Stimulated activated CD8-positive, alpha-beta memory T cell treated with anti-CD3 and anti-CD28 coated beads, Interleukin-12 subunit alpha, Interleukin-12 subunit beta, amount 100 ng/mL, for 4 hours (primary cell): Measurements from ENCODE around the gene SPRED1.

Experiments used
- DNase-seq: peaks from one replicate; pipeline ENCODE4 v3.0.0-alpha.2; 2020; ENCODE audit warnings: low read depth

The SPRED1 gene

GRCh38 chr15:38283010-38283409 is 30.4 kb downstream of the SPRED1 start:
- no peak for DNase-seq

- no peak for DNase-seq
Measured at GRCh38 chr15:38285456-38285855, 32.8 kb downstream of the SPRED1 start.

- no peak for DNase-seq
Measured at GRCh38 chr15:38294126-38294525, 41.5 kb downstream of the SPRED1 start.

GRCh38 chr15:38297623-38298388 is 45.2 kb downstream of the SPRED1 start:
- DNase-seq: no peak

GRCh38 chr15:38299216-38299615 is 46.6 kb downstream of the SPRED1 start:
- DNase-seq: no peak

GRCh38 chr15:38300395-38300794 is 47.8 kb downstream of the SPRED1 start:
- no peak for DNase-seq

- no peak for DNase-seq
Measured at GRCh38 chr15:38304481-38304880, 51.8 kb downstream of the SPRED1 start.

DNA sequence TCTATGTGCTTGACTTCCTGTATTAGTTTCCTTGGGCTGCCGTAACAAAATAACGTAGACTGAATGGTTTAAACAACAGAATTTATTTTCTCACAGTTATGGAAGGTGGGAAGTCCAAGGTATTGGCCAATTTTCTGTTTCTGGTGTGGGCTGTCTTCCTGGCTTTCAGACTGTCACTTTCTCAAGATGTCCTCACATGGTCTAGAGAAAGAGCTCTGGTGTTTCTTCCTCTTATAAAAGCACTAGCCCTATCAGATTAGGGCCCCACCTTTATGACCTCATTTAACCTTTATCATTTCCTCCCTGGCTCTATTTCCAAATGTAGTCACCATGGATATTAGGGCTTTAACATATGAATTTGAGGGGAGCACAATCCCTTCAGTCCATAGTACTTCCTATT is 54.6 kb downstream of the SPRED1 start:
- DNase-seq: no peak

DNA sequence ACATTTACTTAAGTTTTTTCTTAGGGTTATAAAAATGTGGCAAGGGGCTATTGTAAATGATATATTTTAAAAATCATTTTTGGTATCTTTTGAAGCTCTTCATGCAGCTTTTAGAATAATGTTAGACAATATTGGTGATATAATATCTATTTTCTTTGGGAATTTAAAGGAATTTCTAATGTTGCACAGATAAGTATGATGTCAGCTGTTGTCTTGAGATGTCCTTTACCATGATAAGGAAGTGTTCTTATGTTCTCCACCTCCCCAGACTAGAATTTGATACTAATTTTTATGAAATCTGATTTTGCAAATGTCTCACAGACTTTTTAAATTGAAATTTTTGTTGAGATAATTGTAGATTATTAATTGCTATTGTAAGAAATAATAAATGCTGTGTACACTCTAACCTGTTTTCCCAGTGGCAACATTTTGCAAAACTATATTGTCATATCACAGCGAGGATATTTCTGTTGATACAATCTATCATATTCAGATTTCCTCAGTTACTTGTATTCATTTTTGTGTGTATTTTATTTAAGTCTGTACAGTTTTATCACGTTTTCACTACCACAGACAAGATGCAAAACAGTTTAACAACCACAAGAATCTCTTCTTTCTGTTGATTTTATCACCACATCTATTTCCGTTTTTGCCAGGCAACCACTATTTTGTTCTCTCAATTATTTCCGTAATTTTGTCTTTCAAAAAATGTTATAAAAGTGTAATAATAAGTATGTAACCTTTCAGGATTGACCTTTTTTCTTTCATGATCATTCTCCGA is 55.4 kb downstream of the SPRED1 start:
- no peak for DNase-seq

- no peak for DNase-seq
Measured at GRCh38 chr15:38308797-38309196, 56.2 kb downstream of the SPRED1 start.

DNA sequence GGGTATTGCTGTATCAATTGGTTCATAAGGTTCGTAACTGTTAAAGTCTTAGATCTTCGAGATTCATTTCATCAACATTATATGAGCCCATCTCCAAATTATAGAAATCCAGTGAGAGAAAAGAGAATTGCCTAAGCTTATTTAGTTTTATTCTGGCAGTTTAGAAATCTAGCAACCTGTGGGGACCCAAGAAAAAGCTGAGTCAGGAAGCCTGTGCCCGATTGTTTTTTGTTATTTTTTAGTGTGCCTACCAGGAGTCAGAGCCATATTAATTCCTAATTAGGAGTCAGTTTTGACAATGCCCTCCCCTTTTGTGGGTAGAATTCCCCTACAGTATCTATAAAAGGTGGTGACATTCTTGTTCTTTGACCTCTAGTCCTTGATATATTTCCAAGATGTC is 59.6 kb downstream of the SPRED1 start:
- no peak for DNase-seq

DNA sequence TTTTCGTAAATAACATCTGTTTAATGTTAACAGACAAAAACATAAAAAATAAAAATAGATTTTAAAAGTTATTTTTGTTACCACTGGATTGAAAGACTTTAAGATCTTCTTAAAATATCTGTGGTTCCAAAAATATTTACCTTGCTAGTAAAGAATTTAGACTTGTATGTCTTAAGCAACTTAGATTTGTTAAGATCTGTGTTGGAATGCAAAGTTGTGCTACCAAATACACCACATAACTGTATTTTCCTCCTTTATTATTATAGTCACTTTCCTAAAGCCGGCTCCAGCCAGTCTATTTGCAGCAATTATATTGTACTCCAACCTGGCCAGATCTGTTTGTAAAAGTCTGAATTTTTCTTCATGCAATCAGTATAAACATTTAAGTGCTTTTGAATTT is 63.7 kb downstream of the SPRED1 start:
- no peak for DNase-seq

- no peak for DNase-seq
Measured at GRCh38 chr15:38320181-38320580, 67.5 kb downstream of the SPRED1 start.

DNA sequence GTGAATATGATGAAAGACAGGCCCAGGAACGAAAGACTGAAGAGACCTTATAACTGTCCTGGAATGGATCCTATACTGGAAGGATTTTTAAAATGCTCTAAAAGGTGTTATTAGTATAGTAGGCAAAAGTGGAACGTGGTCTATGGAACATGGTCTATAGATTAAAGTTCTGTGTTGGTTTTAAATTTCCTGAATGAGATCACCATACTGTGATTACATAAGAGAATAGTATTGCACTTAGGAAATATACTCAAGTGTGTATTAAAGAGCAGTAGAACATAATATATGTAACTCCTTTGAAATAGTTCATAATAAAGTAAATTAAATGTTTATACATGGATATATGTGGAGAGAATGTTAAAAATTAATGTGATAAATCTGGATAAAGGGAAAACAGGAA is 68.2 kb downstream of the SPRED1 start:
- no peak for DNase-seq

- no peak for DNase-seq
Measured at GRCh38 chr15:38323895-38324294, 71.3 kb downstream of the SPRED1 start.

- DNase-seq: no peak
Measured at GRCh38 chr15:38324939-38325647, 72.5 kb downstream of the SPRED1 start.

DNA sequence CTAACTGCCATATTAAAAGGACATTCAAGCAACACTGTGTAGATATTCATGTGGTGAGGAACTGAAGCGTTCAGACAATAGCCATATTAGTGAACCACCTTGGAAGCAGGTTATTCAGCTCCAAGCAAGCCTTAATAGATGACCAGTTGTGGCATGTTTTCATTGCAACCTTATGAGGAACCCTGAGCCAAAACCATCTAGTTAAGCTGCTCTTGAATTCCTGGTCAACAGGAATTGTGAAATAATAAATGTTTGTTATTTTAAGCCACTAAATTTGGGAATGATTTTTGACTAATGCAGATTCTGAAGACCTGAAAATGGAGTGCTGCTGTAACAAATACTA is 73.0 kb downstream of the SPRED1 start:
- DNase-seq: no peak

GRCh38 chr15:38332711-38333110 is 80.1 kb downstream of the SPRED1 start:
- no peak for DNase-seq

DNA sequence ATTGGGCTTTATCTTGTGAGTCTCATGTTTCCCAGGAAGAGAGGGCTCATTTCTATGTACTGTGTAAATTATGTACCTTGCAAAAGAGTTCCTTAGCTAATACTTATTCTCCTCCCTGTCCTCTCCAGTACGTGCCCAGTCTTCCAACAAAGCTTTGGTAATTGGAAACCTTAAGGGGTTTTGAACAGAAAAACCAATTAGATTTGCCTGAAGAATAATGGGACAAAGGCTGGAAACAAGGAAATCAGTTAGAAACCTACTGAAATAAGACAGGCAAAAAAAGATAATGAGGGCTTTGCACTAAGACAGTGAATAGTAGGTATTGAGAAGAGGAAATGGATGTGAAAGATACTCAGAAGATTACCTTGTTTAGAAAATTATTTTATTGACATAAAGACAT is 82.5 kb downstream of the SPRED1 start:
- DNase-seq: no peak

- no peak for DNase-seq
Measured at GRCh38 chr15:38344351-38344750, 91.7 kb downstream of the SPRED1 start.

- no peak for DNase-seq
Measured at GRCh38 chr15:38349251-38349650, 96.6 kb downstream of the SPRED1 start.

- no peak for DNase-seq
Measured at GRCh38 chr15:38351466-38351865, 98.8 kb downstream of the SPRED1 start.

- DNase-seq: peak; percentile 11
Measured at GRCh38 chr15:38354315-38354929, 101.8 kb downstream of the SPRED1 start.
